ENCODE data around the gene ATP6V0B.
A peak's percentile ranks its signal among the peaks of the same experiment; 100 is the strongest.

Gene ATP6V0B

GRCh38 chr1:43935711-43936427 is 38.9 kb upstream of the ATP6V0B start:
- H3K36me3 ChIP-seq (ENCODE audit: control insufficient read depth, insufficient read depth, low read length): peaks cover 7% of the 10 kb centered on the region; the same call in 1 of the 2 replicates
- H3K4me1 ChIP-seq (ENCODE audit: control insufficient read depth, insufficient read depth, low read length): peaks cover 30% of the 10 kb centered on the region
- peaks cover 9% of the 10 kb centered on the region for H3K27me3 ChIP-seq (ENCODE audit: control insufficient read depth, insufficient read depth, low read length)
- H3K27ac ChIP-seq (ENCODE audit: low read depth, low read length): no peak overlapping the region
- H3K9ac ChIP-seq (ENCODE audit: low read depth, low read length): no peak overlapping the region; the same call in 1 of the 2 replicates
- H3K4me3 ChIP-seq (ENCODE audit: low read depth, low read length): peak overlapping the region; percentile 66; the same call in 1 of the 2 replicates
- H3K9me3 ChIP-seq (ENCODE audit: control insufficient read depth, insufficient read depth, low read length): no peaks in the 10 kb centered on the region

DNA sequence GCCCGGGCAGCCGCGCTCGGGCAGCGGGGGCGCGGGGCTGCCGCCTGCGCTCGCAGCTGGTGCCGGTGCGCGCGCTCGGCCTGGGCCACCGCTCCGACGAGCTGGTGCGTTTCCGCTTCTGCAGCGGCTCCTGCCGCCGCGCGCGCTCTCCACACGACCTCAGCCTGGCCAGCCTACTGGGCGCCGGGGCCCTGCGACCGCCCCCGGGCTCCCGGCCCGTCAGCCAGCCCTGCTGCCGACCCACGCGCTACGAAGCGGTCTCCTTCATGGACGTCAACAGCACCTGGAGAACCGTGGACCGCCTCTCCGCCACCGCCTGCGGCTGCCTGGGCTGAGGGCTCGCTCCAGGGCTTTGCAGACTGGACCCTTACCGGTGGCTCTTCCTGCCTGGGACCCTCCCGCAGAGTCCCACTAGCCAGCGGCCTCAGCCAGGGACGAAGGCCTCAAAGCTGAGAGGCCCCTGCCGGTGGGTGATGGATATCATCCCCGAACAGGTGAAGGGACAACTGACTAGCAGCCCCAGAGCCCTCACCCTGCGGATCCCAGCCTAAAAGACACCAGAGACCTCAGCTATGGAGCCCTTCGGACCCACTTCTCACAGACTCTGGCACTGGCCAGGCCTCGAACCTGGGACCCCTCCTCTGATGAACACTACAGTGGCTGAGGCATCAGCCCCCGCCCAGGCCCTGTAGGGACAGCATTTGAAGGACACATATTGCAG is 38.2 kb upstream of the ATP6V0B start:
- H3K4me3 ChIP-seq (ENCODE audit: low read depth, low read length): peak overlapping the region; percentile 66
- no peaks in the 10 kb centered on the region for H3K9me3 ChIP-seq (ENCODE audit: control insufficient read depth, insufficient read depth, low read length)
- no peak overlapping the region for H3K9ac ChIP-seq (ENCODE audit: low read depth, low read length)
- H3K27ac ChIP-seq (ENCODE audit: low read depth, low read length): no peak overlapping the region
- H3K27me3 ChIP-seq (ENCODE audit: control insufficient read depth, insufficient read depth, low read length): peaks cover 9% of the 10 kb centered on the region
- peaks cover 29% of the 10 kb centered on the region for H3K4me1 ChIP-seq (ENCODE audit: control insufficient read depth, insufficient read depth, low read length)
- peaks cover 7% of the 10 kb centered on the region; the same call in 1 of the 2 replicates for H3K36me3 ChIP-seq (ENCODE audit: control insufficient read depth, insufficient read depth, low read length)

GRCh38 chr1:43937179-43937865 is 37.4 kb upstream of the ATP6V0B start:
- H3K4me1 ChIP-seq (ENCODE audit: control insufficient read depth, insufficient read depth, low read length): peaks cover 29% of the 10 kb centered on the region
- H3K9me3 ChIP-seq (ENCODE audit: control insufficient read depth, insufficient read depth, low read length): no peaks in the 10 kb centered on the region
- H3K4me3 ChIP-seq (ENCODE audit: low read depth, low read length): no peak overlapping the region
- H3K36me3 ChIP-seq (ENCODE audit: control insufficient read depth, insufficient read depth, low read length): peaks cover 7% of the 10 kb centered on the region; the same call in 1 of the 2 replicates
- peaks cover 8% of the 10 kb centered on the region for H3K27me3 ChIP-seq (ENCODE audit: control insufficient read depth, insufficient read depth, low read length)
- H3K9ac ChIP-seq (ENCODE audit: low read depth, low read length): no peak overlapping the region
- no peak overlapping the region for H3K27ac ChIP-seq (ENCODE audit: low read depth, low read length)

- no peaks in the 10 kb centered on the region for H3K9me3 ChIP-seq (ENCODE audit: control insufficient read depth, insufficient read depth, low read length)
- H3K36me3 ChIP-seq (ENCODE audit: control insufficient read depth, insufficient read depth, low read length): peaks cover 7% of the 10 kb centered on the region; the same call in 1 of the 2 replicates
- no peak overlapping the region for H3K9ac ChIP-seq (ENCODE audit: low read depth, low read length)
- peaks cover 29% of the 10 kb centered on the region for H3K4me1 ChIP-seq (ENCODE audit: control insufficient read depth, insufficient read depth, low read length)
- no peak overlapping the region for H3K27ac ChIP-seq (ENCODE audit: low read depth, low read length)
- no peak overlapping the region for H3K4me3 ChIP-seq (ENCODE audit: low read depth, low read length)
- no peaks in the 10 kb centered on the region for H3K27me3 ChIP-seq (ENCODE audit: control insufficient read depth, insufficient read depth, low read length)
Observed at GRCh38 chr1:43938383-43938782, 36.4 kb upstream of the ATP6V0B start.

DNA sequence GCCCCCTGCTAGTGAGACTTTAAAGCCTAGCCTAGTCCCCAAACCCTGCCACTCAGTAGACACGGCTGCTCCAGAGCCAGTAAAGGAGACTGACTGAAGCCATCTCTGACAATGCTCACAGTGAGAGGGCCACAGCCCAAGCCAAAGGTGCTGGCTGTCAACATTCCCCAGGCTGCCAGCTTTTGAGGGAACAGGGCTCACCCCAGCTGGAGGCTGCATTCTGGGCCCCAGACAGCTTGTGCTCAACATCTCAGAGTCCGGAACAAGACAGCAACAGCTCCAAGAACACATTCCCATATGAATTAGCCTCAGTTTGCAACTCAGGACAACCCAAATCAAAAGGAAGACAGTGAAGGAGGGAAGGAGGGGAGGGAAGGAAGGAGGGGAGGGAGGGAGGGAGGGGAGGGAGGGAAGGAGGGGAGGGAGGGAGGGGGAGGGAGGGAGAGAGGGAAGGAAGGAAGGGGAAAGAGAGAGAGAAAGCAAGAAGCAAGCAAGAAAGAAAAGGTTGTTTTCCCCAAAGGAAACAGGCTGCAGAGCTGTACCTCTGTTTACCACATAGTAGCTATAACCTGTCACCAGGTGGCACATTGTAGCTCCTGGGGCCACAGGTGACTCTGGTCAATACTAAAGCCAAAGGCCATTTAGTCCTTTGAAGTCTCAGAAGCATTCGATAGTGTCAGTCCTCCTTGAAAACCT is 35.7 kb upstream of the ATP6V0B start:
- peaks cover 7% of the 10 kb centered on the region; the same call in 1 of the 2 replicates for H3K36me3 ChIP-seq (ENCODE audit: control insufficient read depth, insufficient read depth, low read length)
- no peak overlapping the region for H3K9ac ChIP-seq (ENCODE audit: low read depth, low read length)
- H3K9me3 ChIP-seq (ENCODE audit: control insufficient read depth, insufficient read depth, low read length): no peaks in the 10 kb centered on the region
- H3K4me3 ChIP-seq (ENCODE audit: low read depth, low read length): no peak overlapping the region
- no peaks in the 10 kb centered on the region for H3K27me3 ChIP-seq (ENCODE audit: control insufficient read depth, insufficient read depth, low read length)
- H3K4me1 ChIP-seq (ENCODE audit: control insufficient read depth, insufficient read depth, low read length): peaks cover 29% of the 10 kb centered on the region
- H3K27ac ChIP-seq (ENCODE audit: low read depth, low read length): no peak overlapping the region

DNA sequence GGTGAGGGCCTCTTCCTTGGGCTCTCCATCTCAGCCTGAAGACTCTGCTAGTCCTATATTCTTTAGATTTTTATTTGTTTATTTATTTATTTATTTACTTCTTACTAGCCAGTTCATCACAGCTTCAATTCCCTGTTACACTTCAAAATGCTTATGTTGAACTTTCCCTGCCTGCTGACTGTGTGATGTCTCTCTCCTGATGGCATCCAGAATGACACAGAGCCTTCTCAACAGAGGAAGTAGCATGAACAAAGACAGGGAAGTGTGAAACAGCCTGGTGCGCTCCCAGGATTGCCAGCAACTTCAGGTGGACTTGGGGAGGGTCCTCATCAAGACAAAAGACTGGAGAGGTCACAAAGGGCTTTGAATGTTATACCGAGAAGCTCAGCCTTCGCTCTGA is 32.3 kb upstream of the ATP6V0B start:
- no peaks in the 10 kb centered on the region for H3K27me3 ChIP-seq (ENCODE audit: control insufficient read depth, insufficient read depth, low read length)
- H3K9me3 ChIP-seq (ENCODE audit: control insufficient read depth, insufficient read depth, low read length): no peaks in the 10 kb centered on the region
- H3K27ac ChIP-seq (ENCODE audit: low read depth, low read length): no peak overlapping the region
- no peak overlapping the region for H3K9ac ChIP-seq (ENCODE audit: low read depth, low read length)
- H3K36me3 ChIP-seq (ENCODE audit: control insufficient read depth, insufficient read depth, low read length): peaks cover 5% of the 10 kb centered on the region; the same call in 1 of the 2 replicates
- H3K4me1 ChIP-seq (ENCODE audit: control insufficient read depth, insufficient read depth, low read length): peaks cover 18% of the 10 kb centered on the region
- no peak overlapping the region for H3K4me3 ChIP-seq (ENCODE audit: low read depth, low read length)

DNA sequence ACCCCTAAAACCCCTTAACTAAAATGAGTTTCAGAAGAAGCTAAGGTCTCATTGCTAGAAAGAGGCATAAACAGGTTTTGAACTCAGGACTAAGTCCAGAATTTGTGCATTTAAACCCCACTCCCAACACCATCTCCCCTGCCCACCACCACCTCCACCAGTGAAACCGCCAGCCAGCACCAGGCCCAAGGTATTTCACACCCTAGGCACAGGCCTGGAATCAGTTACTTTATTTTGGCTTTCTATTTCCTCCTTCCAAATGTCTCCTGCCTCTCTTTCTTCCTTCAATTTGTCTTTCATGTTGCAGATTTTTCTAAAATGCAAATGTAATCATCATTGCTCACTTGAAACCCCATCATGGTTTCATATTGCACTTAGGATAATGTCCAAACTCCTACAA is 29.9 kb upstream of the ATP6V0B start:
- H3K9me3 ChIP-seq (ENCODE audit: control insufficient read depth, insufficient read depth, low read length): no peaks in the 10 kb centered on the region
- no peak overlapping the region for H3K27ac ChIP-seq (ENCODE audit: low read depth, low read length)
- no peak overlapping the region for H3K4me3 ChIP-seq (ENCODE audit: low read depth, low read length)
- no peaks in the 10 kb centered on the region for H3K27me3 ChIP-seq (ENCODE audit: control insufficient read depth, insufficient read depth, low read length)
- peaks cover 20% of the 10 kb centered on the region for H3K4me1 ChIP-seq (ENCODE audit: control insufficient read depth, insufficient read depth, low read length)
- H3K36me3 ChIP-seq (ENCODE audit: control insufficient read depth, insufficient read depth, low read length): peaks cover 2% of the 10 kb centered on the region; the same call in 1 of the 2 replicates
- H3K9ac ChIP-seq (ENCODE audit: low read depth, low read length): no peak overlapping the region

DNA sequence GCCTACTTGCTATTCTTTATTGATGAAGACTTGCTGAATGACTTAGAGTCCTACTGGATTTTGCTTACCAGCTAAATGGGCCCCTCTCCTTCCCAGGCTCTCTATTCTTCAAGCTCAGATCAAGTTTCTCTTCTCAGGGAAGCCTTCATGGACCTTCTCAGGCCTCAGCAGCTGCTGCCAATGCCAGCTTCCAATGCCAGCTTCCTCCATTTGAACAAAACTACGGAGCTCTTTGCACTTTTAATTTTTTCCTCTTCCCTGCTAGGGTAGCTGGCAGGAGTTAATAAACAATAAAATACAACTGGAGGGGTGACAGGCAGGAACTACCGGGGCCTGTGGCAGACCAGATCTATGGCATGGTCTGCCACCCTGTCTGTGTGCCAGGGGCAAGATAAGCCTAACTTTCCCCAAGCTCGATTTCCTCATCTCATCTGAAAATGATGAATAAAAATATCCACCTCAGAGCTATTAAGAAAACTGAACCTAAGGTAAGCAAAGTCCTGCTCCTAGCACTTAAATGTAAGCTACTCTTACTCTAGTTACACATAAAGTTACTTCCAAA is 29.0 kb upstream of the ATP6V0B start:
- H3K4me3 ChIP-seq (ENCODE audit: low read depth, low read length): peak overlapping the region; percentile 87
- peak overlapping the region; percentile 52 for H3K27ac ChIP-seq (ENCODE audit: low read depth, low read length)
- no peak overlapping the region for H3K9ac ChIP-seq (ENCODE audit: low read depth, low read length)
- H3K9me3 ChIP-seq (ENCODE audit: control insufficient read depth, insufficient read depth, low read length): no peaks in the 10 kb centered on the region
- no peaks in the 10 kb centered on the region for H3K27me3 ChIP-seq (ENCODE audit: control insufficient read depth, insufficient read depth, low read length)
- H3K4me1 ChIP-seq (ENCODE audit: control insufficient read depth, insufficient read depth, low read length): peaks cover 20% of the 10 kb centered on the region
- H3K36me3 ChIP-seq (ENCODE audit: control insufficient read depth, insufficient read depth, low read length): peaks cover 11% of the 10 kb centered on the region; the same call in 1 of the 2 replicates

DNA sequence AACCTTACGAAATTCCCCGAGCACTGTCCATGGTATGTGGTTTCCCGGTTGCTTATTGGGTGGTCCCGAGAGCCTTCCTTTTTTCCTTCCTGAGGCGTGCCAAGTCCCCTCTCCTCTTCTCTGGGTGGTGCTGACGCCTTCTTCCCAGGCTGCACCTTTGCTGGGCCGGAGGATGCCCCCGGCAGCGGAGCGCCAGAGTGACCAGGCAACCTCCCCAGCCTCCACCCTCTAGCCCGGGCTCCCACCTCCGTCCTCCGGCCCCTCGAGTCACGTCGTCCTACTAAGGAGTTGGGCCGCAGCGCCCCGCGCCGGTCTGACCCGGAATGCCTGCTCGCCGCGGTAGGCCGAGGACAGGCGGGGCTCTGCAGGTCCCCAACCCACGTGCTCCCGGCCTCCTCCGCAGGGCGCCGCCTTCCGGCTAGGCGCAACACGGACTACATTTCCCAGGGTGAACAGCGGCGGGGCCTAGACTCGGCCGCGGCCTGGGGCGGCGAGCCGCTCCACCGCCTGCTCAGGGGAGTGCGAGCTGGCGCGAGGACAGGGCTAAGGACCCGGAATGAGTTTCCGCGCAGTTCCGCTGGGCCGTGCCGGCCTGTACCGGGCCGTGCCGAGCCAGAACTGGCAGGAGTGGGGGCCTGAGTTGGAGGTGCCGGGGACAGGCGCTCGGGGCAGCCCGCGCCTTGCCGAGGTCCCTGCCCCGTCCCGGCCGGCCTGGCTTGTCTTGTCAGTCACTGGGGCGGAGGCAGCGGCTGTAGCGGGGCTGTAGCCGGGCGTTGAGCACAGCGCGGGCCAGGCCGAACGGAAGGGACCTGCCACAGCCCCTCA is 28.3 kb upstream of the ATP6V0B start, which contains the start of gene IPO13:
IPO13 (plus strand) TSS at position 715 of the 825 bp plus-strand sequence. CDS start 651 bp downstream, outside the sequence.
- Histone ChIP-seq H3K9ac (ENCODE audit: low read depth, low read length) (peak within 1 kb of the TSS; percentile 97), H3K4me1 (ENCODE audit: control insufficient read depth, insufficient read depth, low read length) (peaks cover 20% of the 10 kb centered on the region), H3K36me3 (ENCODE audit: control insufficient read depth, insufficient read depth, low read length) (peaks cover 11% of the 10 kb centered on the region; the same call in 1 of the 2 replicates), H3K9me3 (ENCODE audit: control insufficient read depth, insufficient read depth, low read length) (no peaks in the 10 kb centered on the region), H3K4me3 (ENCODE audit: low read depth, low read length) (peak within 1 kb of the TSS; percentile 87), H3K27ac (ENCODE audit: low read depth, low read length) (peak within 1 kb of the TSS; percentile 97), H3K27me3 (ENCODE audit: control insufficient read depth, insufficient read depth, low read length) (no peaks in the 10 kb centered on the region)

All from HUES48 (cell line).